HCT116 (cell line): ENCODE results near the gene RASIP1.

Source experiments
- CTCF ChIP-seq, 3 experiments: fragments of 200-600 bp in 1 of 3; sonication (generic) in 1 of 3; IDR thresholded peaks in 2 of 3; conservative IDR thresholded peaks in 1 of 3; 2 replicates each; pipeline ENCODE4 v1.5.1; 2012 to 2017; ENCODE audit warnings: low read depth in 2 of 3, low read length in 2 of 3, antibody characterized with exemption in 1 of 3, borderline replicate concordance in 1 of 3, control low read depth in 1 of 3, mild to moderate bottlenecking in 1 of 3, mixed read lengths in 1 of 3, mixed run types in 1 of 3, moderate library complexity in 1 of 3; ENCODE audit not compliant: insufficient read depth in 1 of 3
- EZH2 ChIP-seq: fragments of 200-600 bp; sonication (generic); IDR thresholded peaks from 2 replicates; pipeline ENCODE4 v1.6.1; 2017; ENCODE audit warnings: antibody characterized with exemption, mixed run types
- EZH2phosphoT487 ChIP-seq: fragments of 200-600 bp; IDR thresholded peaks from 2 replicates; pipeline ENCODE4 v1.6.1; 2018; ENCODE audit warnings: antibody characterized with exemption, borderline replicate concordance
- MAX ChIP-seq: IDR thresholded peaks from 2 replicates; pipeline ENCODE4 v1.6.1; 2012
- POLR2A ChIP-seq: IDR thresholded peaks from 2 replicates; pipeline ENCODE4 v1.7.0; 2011; ENCODE audit warnings: borderline replicate concordance; ENCODE audit not compliant: insufficient read depth, insufficient read length; ENCODE audit errors: extremely low read depth
- POLR2AphosphoS5 ChIP-seq: IDR thresholded peaks from 2 replicates; pipeline ENCODE4 v1.6.1; 2011; ENCODE audit warnings: mild to moderate bottlenecking, low read depth, low read length, moderate library complexity
- RAD21 ChIP-seq: IDR thresholded peaks from 2 replicates; pipeline ENCODE4 v1.6.1; 2012; ENCODE audit warnings: low read depth, mild to moderate bottlenecking
- REST ChIP-seq: IDR thresholded peaks from 2 replicates; pipeline ENCODE4 v1.6.1; 2012; ENCODE audit warnings: low read depth
- SIN3A ChIP-seq: IDR thresholded peaks from 2 replicates; pipeline ENCODE4 v1.6.1; 2012; ENCODE audit warnings: low read depth
- TCF7L2 ChIP-seq: IDR thresholded peaks from 2 replicates; pipeline ENCODE4 v1.7.0; 2011; ENCODE audit warnings: borderline replicate concordance, inconsistent platforms; ENCODE audit not compliant: insufficient read depth, insufficient read length; ENCODE audit errors: extremely low read depth

GRCh38 chr19:48772503-48772953 is 32.1 kb upstream of the RASIP1 start:
- TF ChIP-seq POLR2A (no peak), CTCF (IDR thresholded peaks at IDR 0.05 in 2 of 3, conservative IDR thresholded peaks at IDR 0.05 in 1 of 3; ENCODE audit: borderline replicate concordance in 1 of 3, insufficient read depth in 1 of 3, low read depth in 2 of 3, low read length in 2 of 3) (no peak), TCF7L2 (no peak), EZH2 (no peak), POLR2AphosphoS5 (no peak), MAX (no peak), RAD21 (no peak), SIN3A (no peak), REST (no peak), EZH2phosphoT487 (no peak)
